HEK293 (cell line): ENCODE measurements around the gene BRMS1L.
A peak's percentile ranks its signal among the peaks of the same experiment; 100 is the strongest.

Experiments
- CTCF ChIA-PET: fragments of 350-600 bp; formaldehyde crosslinking; extraction: SDS; loops from one replicate; lab custom pipeline; 2021; ENCODE audit warnings: antibody characterized with exemption; lab: Yijun Ruan, JAX
- POLR2A ChIA-PET: fragments of 300-600 bp; formaldehyde crosslinking; extraction: SDS; loops from one replicate; lab custom pipeline; 2020; ENCODE audit warnings: antibody characterized with exemption, inconsistent platforms; lab: Yijun Ruan, JAX
- H3K27ac ChIP-seq: fragments of 200-500 bp; sonication (Bioruptor generic); 2 replicates; pipeline ENCODE4 v1.5.1; 2014; ENCODE audit warnings: low read depth, low read length, control low read depth, inconsistent platforms; ENCODE audit errors: extremely low read depth
- H3K36me3 ChIP-seq, 2 experiments: fragments of 200-500 bp in 1 of 2; sonication (Bioruptor generic) in 1 of 2; 1 replicate in 1 of 2; 2 replicates in 1 of 2; pipeline ENCODE4 v1.5.1; 2014 to 2017; ENCODE audit warnings: inconsistent platforms in 2 of 2, low read length in 2 of 2; ENCODE audit not compliant: control insufficient read depth in 2 of 2, insufficient read depth in 1 of 2
- H3K4me1 ChIP-seq: fragments of 200-500 bp; sonication (Bioruptor generic); 2 replicates; pipeline ENCODE4 v1.5.1; 2014; ENCODE audit warnings: mild to moderate bottlenecking, low read length, inconsistent platforms; ENCODE audit not compliant: control insufficient read depth, insufficient read depth
- H3K4me3 ChIP-seq: 2 replicates; pipeline ENCODE4 v1.5.1; 2011; ENCODE audit warnings: low read depth, mild to moderate bottlenecking, control low read depth, low read length, moderate library complexity
- H3K9me3 ChIP-seq: fragments of 200-500 bp; sonication (Bioruptor generic); 2 replicates; pipeline ENCODE4 v1.5.1; 2014; ENCODE audit warnings: low read depth, low read length, inconsistent platforms; ENCODE audit not compliant: control insufficient read depth, insufficient read depth
- KLF1 ChIP-seq: fragments of 450-650 bp; formaldehyde crosslinking; IDR thresholded peaks from 2 replicates; pipeline ENCODE4 v1.5.1; 2016; ENCODE audit warnings: missing biosample characterization, missing genetic modification characterization
- KLF17 ChIP-seq: fragments of 450-650 bp; formaldehyde crosslinking; IDR thresholded peaks from 2 replicates; pipeline ENCODE4 v1.5.1; 2016; ENCODE audit warnings: missing biosample characterization, missing genetic modification characterization
- MZF1 ChIP-seq: fragments of 450-650 bp; formaldehyde crosslinking; IDR thresholded peaks from 2 replicates; pipeline ENCODE4 v1.5.1; 2017; ENCODE audit warnings: missing biosample characterization, missing genetic modification characterization, borderline replicate concordance
- RBAK ChIP-seq: fragments of 450-650 bp; formaldehyde crosslinking; IDR thresholded peaks from 2 replicates; pipeline ENCODE4 v1.5.1; 2016; ENCODE audit warnings: missing biosample characterization, missing genetic modification characterization
- ZBTB10 ChIP-seq: fragments of 450-650 bp; formaldehyde crosslinking; IDR thresholded peaks from 2 replicates; pipeline ENCODE4 v1.5.1; 2016; ENCODE audit warnings: missing biosample characterization, missing genetic modification characterization
- ZNF157 ChIP-seq: fragments of 450-650 bp; formaldehyde crosslinking; IDR thresholded peaks from 2 replicates; pipeline ENCODE4 v1.5.1; 2016; ENCODE audit warnings: missing biosample characterization, missing genetic modification characterization
- ZNF19 ChIP-seq: fragments of 450-650 bp; formaldehyde crosslinking; IDR thresholded peaks from 2 replicates; pipeline ENCODE4; 2016; ENCODE audit warnings: missing biosample characterization, missing genetic modification characterization, low read depth
- ZNF266 ChIP-seq: fragments of 450-650 bp; formaldehyde crosslinking; IDR thresholded peaks from 2 replicates; pipeline ENCODE4 v1.5.1; 2016; ENCODE audit warnings: missing biosample characterization, missing genetic modification characterization, low read depth
- ZNF280C ChIP-seq: fragments of 450-650 bp; formaldehyde crosslinking; IDR thresholded peaks from 2 replicates; pipeline ENCODE4 v1.5.1; 2016; ENCODE audit warnings: missing biosample characterization, missing genetic modification characterization
- ZNF423 ChIP-seq: fragments of 450-650 bp; formaldehyde crosslinking; IDR thresholded peaks from 2 replicates; pipeline ENCODE4 v1.5.1; 2016; ENCODE audit warnings: missing biosample characterization, missing genetic modification characterization
- ZNF654 ChIP-seq: fragments of 450-650 bp; formaldehyde crosslinking; IDR thresholded peaks from 2 replicates; pipeline ENCODE4 v1.5.1; 2016; ENCODE audit warnings: low read depth, missing biosample characterization, missing genetic modification characterization
- ZNF792 ChIP-seq: fragments of 450-650 bp; formaldehyde crosslinking; IDR thresholded peaks from 2 replicates; pipeline ENCODE4 v1.5.1; 2016; ENCODE audit warnings: missing biosample characterization, missing genetic modification characterization

Gene BRMS1L

GRCh38 chr14:35879654-35880249, 53.6 kb downstream of the BRMS1L start:
- Histone ChIP-seq H3K36me3 (no peaks in the 10 kb centered on the region), H3K4me3 (no peak overlapping the region), H3K27ac (no peak overlapping the region), H3K9me3 (no peaks in the 10 kb centered on the region), H3K4me1 (peaks cover 9% of the 10 kb centered on the region)
- TF ChIP-seq ZNF654 (tag by site-specific recombination) (peak; percentile 45), ZNF423 (no peak), KLF1 (no peak), ZBTB10 (tag by site-specific recombination) (no peak)
- POLR2A ChIA-PET, result no interaction called here
- CTCF ChIA-PET, result interaction anchor here (0.5 to 1.7 kb wide), 11 partner anchors 10 to 269 kb away, joined by 3 to 16 read pairs (median 4); no protein-coding TSS in a partner anchor

GRCh38 chr14:35881280-35881679, 55.1 kb downstream of the BRMS1L start:
- H3K9me3 ChIP-seq, result no peaks in the 10 kb centered on the region

GRCh38 chr14:35883677-35884293, 57.6 kb downstream of the BRMS1L start:
- no peak for TF ChIP-seq RBAK
- no peak for TF ChIP-seq MZF1 (tag by site-specific recombination)
- TF ChIP-seq ZNF280C, result no peak
- TF ChIP-seq ZNF654 (tag by site-specific recombination), result peak; percentile 28
- TF ChIP-seq ZNF157 (tag by site-specific recombination), result no peak
- ChIA-PET POLR2A (no interaction called here), CTCF (interaction anchor here (0.6 to 4.5 kb wide), 30 partner anchors 9 to 1266 kb away, joined by 3 to 50 read pairs (median 4); no protein-coding TSS in a partner anchor)
- Histone ChIP-seq H3K4me1 (no peaks in the 10 kb centered on the region), H3K36me3 (no peaks in the 10 kb centered on the region), H3K9me3 (no peaks in the 10 kb centered on the region), H3K4me3 (no peak overlapping the region), H3K27ac (no peak overlapping the region)

More at GRCh38 chr14:35881280-35881679, 55.1 kb downstream of the BRMS1L start:
- Histone ChIP-seq H3K27ac (no peak overlapping the region), H3K4me3 (no peak overlapping the region), H3K4me1 (no peaks in the 10 kb centered on the region), H3K36me3 (no peaks in the 10 kb centered on the region)
- ChIA-PET CTCF (interaction anchor here (1.2 to 4.5 kb wide), 2 partner anchors 24 to 188 kb away, joined by 4 to 50 read pairs; no protein-coding TSS in a partner anchor), POLR2A (no interaction called here)
- TF ChIP-seq KLF17 (tag by site-specific recombination) (no peak), ZNF266 (tag by site-specific recombination) (no peak), ZNF19 (tag by site-specific recombination) (no peak), ZNF792 (tag by site-specific recombination) (no peak), MZF1 (tag by site-specific recombination) (no peak)
